ENCODE results near the gene ATP13A4.

- TF ChIP-seq, protein P1, sequence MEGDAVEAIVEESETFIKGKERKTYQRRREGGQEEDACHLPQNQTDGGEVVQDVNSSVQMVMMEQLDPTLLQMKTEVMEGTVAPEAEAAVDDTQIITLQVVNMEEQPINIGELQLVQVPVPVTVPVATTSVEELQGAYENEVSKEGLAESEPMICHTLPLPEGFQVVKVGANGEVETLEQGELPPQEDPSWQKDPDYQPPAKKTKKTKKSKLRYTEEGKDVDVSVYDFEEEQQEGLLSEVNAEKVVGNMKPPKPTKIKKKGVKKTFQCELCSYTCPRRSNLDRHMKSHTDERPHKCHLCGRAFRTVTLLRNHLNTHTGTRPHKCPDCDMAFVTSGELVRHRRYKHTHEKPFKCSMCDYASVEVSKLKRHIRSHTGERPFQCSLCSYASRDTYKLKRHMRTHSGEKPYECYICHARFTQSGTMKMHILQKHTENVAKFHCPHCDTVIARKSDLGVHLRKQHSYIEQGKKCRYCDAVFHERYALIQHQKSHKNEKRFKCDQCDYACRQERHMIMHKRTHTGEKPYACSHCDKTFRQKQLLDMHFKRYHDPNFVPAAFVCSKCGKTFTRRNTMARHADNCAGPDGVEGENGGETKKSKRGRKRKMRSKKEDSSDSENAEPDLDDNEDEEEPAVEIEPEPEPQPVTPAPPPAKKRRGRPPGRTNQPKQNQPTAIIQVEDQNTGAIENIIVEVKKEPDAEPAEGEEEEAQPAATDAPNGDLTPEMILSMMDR (IDR thresholded peaks at IDR 0.05): no peak
- TF ChIP-seq EP300 (IDR thresholded peaks at IDR 0.05): no peak
- no peak for TF ChIP-seq POLR2A (IDR thresholded peaks at IDR 0.05)
Measured at GRCh38 chr3:193387596-193387995, 167.1 kb downstream of the ATP13A4 start.
